HG03558 (cell line): ENCODE data around the gene PDGFA.

ENCODE experiments used
- ATAC-seq: cut with Tn5 transposase; IDR thresholded peaks from one replicate; pipeline ENCODE4 v1.9.1; 2021; ENCODE audit warnings: moderate number of reproducible peaks; ENCODE audit not compliant: unreplicated experiment; ENCODE audit errors: extremely low read depth

The PDGFA gene

GRCh38 chr7:494906-495305 is 24.7 kb downstream of the PDGFA start:
- no peak for ATAC-seq

GRCh38 chr7:494259-494687 is 25.4 kb downstream of the PDGFA start:
- no peak for ATAC-seq

- ATAC-seq = no peak
These were observed 25.9 kb downstream of the PDGFA start for GRCh38 chr7:493661-494251.

GRCh38 chr7:492714-493065 is 27.0 kb downstream of the PDGFA start:
- no peak for ATAC-seq

- no peak for ATAC-seq
These were observed 27.5 kb downstream of the PDGFA start for GRCh38 chr7:491958-492713.

- ATAC-seq = no peak
These were observed 28.2 kb downstream of the PDGFA start for GRCh38 chr7:491292-491957.

GRCh38 chr7:490461-491291 is 29.0 kb downstream of the PDGFA start:
- no peak for ATAC-seq

GRCh38 chr7:489876-490275 is 29.8 kb downstream of the PDGFA start:
- no peak for ATAC-seq

- ATAC-seq = no peak
These were observed 33.4 kb downstream of the PDGFA start for GRCh38 chr7:486216-486743.

- no peak for ATAC-seq
These were observed 34.2 kb downstream of the PDGFA start for GRCh38 chr7:485188-486081.

GRCh38 chr7:484356-485101 is 35.1 kb downstream of the PDGFA start:
- no peak for ATAC-seq

GRCh38 chr7:483656-484355 is 35.8 kb downstream of the PDGFA start:
- ATAC-seq = no peak

- ATAC-seq = no peak
These were observed 37.0 kb downstream of the PDGFA start for GRCh38 chr7:482521-483083.

GRCh38 chr7:481219-481930 is 38.3 kb downstream of the PDGFA start:
- no peak for ATAC-seq

GRCh38 chr7:480531-481218 is 39.0 kb downstream of the PDGFA start:
- no peak for ATAC-seq

- no peak for ATAC-seq
These were observed 39.6 kb downstream of the PDGFA start for GRCh38 chr7:479948-480499.
